ENCODE measurements around the gene EZR.
"Not testable (repeated sequence)": the region's sequence is repeated elsewhere in the genome, so short reads cannot be mapped to it uniquely, and the experiment has no call there.

The EZR gene

GRCh38 chr6:158832807-158833206 is 13.6 kb upstream of the EZR start:
- H3K4me1 Mint-ChIP-seq, H3K27ac Mint-ChIP-seq: not testable (repeated sequence)

GRCh38 chr6:158832026-158832425 is 12.9 kb upstream of the EZR start:
- H3K27ac Mint-ChIP-seq, result no peak overlapping the region
- H3K4me3 Mint-ChIP-seq, result no peak overlapping the region
- ATAC-seq, result no peak

More at GRCh38 chr6:158832807-158833206, 13.6 kb upstream of the EZR start:
- H3K27me3 Mint-ChIP-seq; H3K36me3 Mint-ChIP-seq (ENCODE audit: low read depth); DNase-seq; ATAC-seq; H3K9me3 Mint-ChIP-seq; H3K4me3 Mint-ChIP-seq: not testable (repeated sequence)

GRCh38 chr6:158831571-158831970 is 12.4 kb upstream of the EZR start:
- H3K27me3 Mint-ChIP-seq, result peaks cover 5% of the 10 kb centered on the region
- H3K36me3 Mint-ChIP-seq (ENCODE audit: low read depth), result no peaks in the 10 kb centered on the region
- no peaks in the 10 kb centered on the region for H3K9me3 Mint-ChIP-seq
- H3K27ac Mint-ChIP-seq, result no peak overlapping the region
- no peak for DNase-seq
- H3K4me1 Mint-ChIP-seq, result peaks cover 6% of the 10 kb centered on the region
- no peak for ATAC-seq
- no peak overlapping the region for H3K4me3 Mint-ChIP-seq

More at GRCh38 chr6:158832026-158832425, 12.9 kb upstream of the EZR start:
- Mint-ChIP-seq H3K9me3 (no peaks in the 10 kb centered on the region), H3K27me3 (peaks cover 5% of the 10 kb centered on the region), H3K36me3 (ENCODE audit: low read depth) (no peaks in the 10 kb centered on the region), H3K4me1 (peaks cover 3% of the 10 kb centered on the region)
- DNase-seq, result no peak

GRCh38 chr6:158830736-158831135 is 11.6 kb upstream of the EZR start:
- DNase-seq (no peak), ATAC-seq (no peak)
- peaks cover 8% of the 10 kb centered on the region for H3K4me1 Mint-ChIP-seq
- H3K27me3 Mint-ChIP-seq, result peaks cover 5% of the 10 kb centered on the region
- no peaks in the 10 kb centered on the region for H3K9me3 Mint-ChIP-seq
- H3K4me3 Mint-ChIP-seq, result no peak overlapping the region
- H3K36me3 Mint-ChIP-seq (ENCODE audit: low read depth), result no peaks in the 10 kb centered on the region
- H3K27ac Mint-ChIP-seq, result no peak overlapping the region

- peaks cover 8% of the 10 kb centered on the region for H3K4me1 Mint-ChIP-seq
- H3K27ac Mint-ChIP-seq, result no peak overlapping the region
- ATAC-seq (no peak), DNase-seq (no peak)
- H3K36me3 Mint-ChIP-seq (ENCODE audit: low read depth), result no peaks in the 10 kb centered on the region
- H3K4me3 Mint-ChIP-seq, result no peak overlapping the region
- peaks cover 2% of the 10 kb centered on the region for H3K27me3 Mint-ChIP-seq
- no peaks in the 10 kb centered on the region for H3K9me3 Mint-ChIP-seq
These were observed 9.6 kb upstream of the EZR start for GRCh38 chr6:158828807-158829206.

- Mint-ChIP-seq H3K27me3 (peaks cover 2% of the 10 kb centered on the region), H3K4me1 (peaks cover 18% of the 10 kb centered on the region), H3K9me3 (no peaks in the 10 kb centered on the region), H3K4me3 (no peak overlapping the region), H3K36me3 (ENCODE audit: low read depth) (no peaks in the 10 kb centered on the region), H3K27ac (peak overlapping the region; percentile 68)
- ATAC-seq (no peak), DNase-seq (no peak)
These were observed 7.8 kb upstream of the EZR start for GRCh38 chr6:158826819-158827501.

GRCh38 chr6:158825951-158826306 is 6.8 kb upstream of the EZR start:
- H3K27me3 Mint-ChIP-seq, result peaks cover 2% of the 10 kb centered on the region
- ATAC-seq (no peak), DNase-seq (no peak)
- H3K4me3 Mint-ChIP-seq, result no peak overlapping the region
- no peaks in the 10 kb centered on the region for H3K9me3 Mint-ChIP-seq
- no peak overlapping the region for H3K27ac Mint-ChIP-seq
- no peaks in the 10 kb centered on the region for H3K36me3 Mint-ChIP-seq (ENCODE audit: low read depth)
- peaks cover 23% of the 10 kb centered on the region for H3K4me1 Mint-ChIP-seq

- Mint-ChIP-seq H3K36me3 (ENCODE audit: low read depth) (no peaks in the 10 kb centered on the region), H3K9me3 (no peaks in the 10 kb centered on the region), H3K27me3 (peaks cover 2% of the 10 kb centered on the region), H3K4me3 (no peak overlapping the region), H3K27ac (no peak overlapping the region), H3K4me1 (peaks cover 23% of the 10 kb centered on the region)
- ATAC-seq (no peak), DNase-seq (no peak)
These were observed 6.1 kb upstream of the EZR start for GRCh38 chr6:158825038-158825950.

- H3K9me3 Mint-ChIP-seq; H3K36me3 Mint-ChIP-seq (ENCODE audit: low read depth); DNase-seq; H3K4me3 Mint-ChIP-seq; ATAC-seq; H3K27ac Mint-ChIP-seq; H3K27me3 Mint-ChIP-seq: not testable (repeated sequence)
- peaks cover 32% of the 10 kb centered on the region for H3K4me1 Mint-ChIP-seq
These were observed 4.4 kb upstream of the EZR start for GRCh38 chr6:158823616-158824015.

- peaks cover 31% of the 10 kb centered on the region for H3K36me3 Mint-ChIP-seq (ENCODE audit: low read depth)
- DNase-seq, result no peak
- H3K9me3 Mint-ChIP-seq, result peaks cover 3% of the 10 kb centered on the region
- ATAC-seq, result no peak
- H3K4me1 Mint-ChIP-seq, result peaks cover 45% of the 10 kb centered on the region
- H3K27ac Mint-ChIP-seq, result peak overlapping the region; percentile 89
- no peaks in the 10 kb centered on the region for H3K27me3 Mint-ChIP-seq
- H3K4me3 Mint-ChIP-seq, result peak overlapping the region; percentile 98
These were observed 932 bp upstream of the EZR start for GRCh38 chr6:158819977-158820622.

GRCh38 chr6:158818581-158819212 is 471 bp downstream of the EZR start:
- Mint-ChIP-seq H3K4me1 (peaks cover 59% of the 10 kb centered on the region), H3K36me3 (ENCODE audit: low read depth) (peaks cover 45% of the 10 kb centered on the region), H3K9me3 (peaks cover 3% of the 10 kb centered on the region), H3K4me3 (peak overlapping the region; percentile 98), H3K27ac (peak overlapping the region; percentile 30), H3K27me3 (no peaks in the 10 kb centered on the region)
- DNase-seq (peak; percentile 75), ATAC-seq (peak; percentile 50)

GRCh38 chr6:158817728-158818580 is 1.2 kb downstream of the EZR start:
- Mint-ChIP-seq H3K9me3 (peaks cover 3% of the 10 kb centered on the region), H3K27me3 (no peaks in the 10 kb centered on the region), H3K4me3 (peak overlapping the region; percentile 98), H3K36me3 (ENCODE audit: low read depth) (peaks cover 53% of the 10 kb centered on the region), H3K27ac (peak overlapping the region; percentile 90), H3K4me1 (peaks cover 63% of the 10 kb centered on the region)
- ATAC-seq (peak; percentile 60), DNase-seq (peak; percentile 85)

GRCh38 chr6:158816803-158817727 is 2.1 kb downstream of the EZR start:
- H3K4me3 Mint-ChIP-seq, result peak overlapping the region; percentile 98
- H3K36me3 Mint-ChIP-seq (ENCODE audit: low read depth), result peaks cover 60% of the 10 kb centered on the region
- peaks cover 65% of the 10 kb centered on the region for H3K4me1 Mint-ChIP-seq
- no peaks in the 10 kb centered on the region for H3K27me3 Mint-ChIP-seq
- peak overlapping the region; percentile 90 for H3K27ac Mint-ChIP-seq
- DNase-seq (peak; percentile 30), ATAC-seq (no peak)
- peaks cover 3% of the 10 kb centered on the region for H3K9me3 Mint-ChIP-seq

All from activated naive CD8-positive, alpha-beta T cell treated with anti-CD3 and anti-CD28 coated beads, Interleukin-2, amount 50 U/mL, for 24 hours (primary cell).